Esophagus muscularis mucosa (tissue), 3 donors: Measurements from ENCODE around the gene POLA2.

Experiments
- EP300 ChIP-seq: sonication (generic); formaldehyde crosslinking; IDR thresholded peaks from one replicate; pipeline ENCODE4 v1.6.1; 2017; ENCODE audit warnings: antibody characterized with exemption
- TF ChIP-seq, protein P1 (sequence below), 3 experiments: fragments of 200-600 bp in 2 of 3; fragments of 450-650 bp in 1 of 3; sonication (generic) in 2 of 3; IDR thresholded peaks; one replicate each; pipeline ENCODE4 v1.5.1; 2017 to 2019; ENCODE audit warnings: antibody characterized with exemption in 3 of 3, mild to moderate bottlenecking in 2 of 3, moderate library complexity in 1 of 3

DNA sequence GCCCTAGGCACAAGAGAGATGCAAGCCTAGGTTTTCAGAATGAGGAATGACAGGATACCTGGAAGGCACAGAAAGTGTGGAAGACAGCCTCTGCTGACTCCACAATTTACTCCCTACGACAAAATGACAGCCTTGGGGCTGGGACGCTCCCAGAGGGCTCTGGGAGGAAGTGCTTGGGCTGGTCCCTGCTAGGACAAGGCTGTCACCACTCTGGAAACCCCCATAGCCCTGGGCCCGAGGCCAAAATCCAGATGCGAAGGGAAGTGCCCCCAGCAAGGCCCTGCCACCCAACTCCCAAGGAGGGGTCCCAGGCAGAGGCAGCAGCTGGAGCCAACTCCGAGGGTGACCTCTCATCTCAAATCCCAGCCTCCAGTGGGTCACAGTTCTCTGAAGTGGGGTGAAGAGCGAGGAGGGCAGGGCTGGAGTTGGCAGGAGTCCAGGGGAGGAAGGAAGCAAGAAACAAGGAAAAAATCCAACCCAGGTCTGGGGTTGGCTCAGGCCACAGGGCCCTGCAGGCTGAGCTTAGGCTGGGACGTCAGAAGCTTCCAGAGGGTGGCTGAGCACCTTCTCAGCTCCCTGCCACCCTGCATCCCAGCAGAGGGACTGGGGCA is 46.6 kb downstream of the POLA2 start:
- TF ChIP-seq, protein P1, sequence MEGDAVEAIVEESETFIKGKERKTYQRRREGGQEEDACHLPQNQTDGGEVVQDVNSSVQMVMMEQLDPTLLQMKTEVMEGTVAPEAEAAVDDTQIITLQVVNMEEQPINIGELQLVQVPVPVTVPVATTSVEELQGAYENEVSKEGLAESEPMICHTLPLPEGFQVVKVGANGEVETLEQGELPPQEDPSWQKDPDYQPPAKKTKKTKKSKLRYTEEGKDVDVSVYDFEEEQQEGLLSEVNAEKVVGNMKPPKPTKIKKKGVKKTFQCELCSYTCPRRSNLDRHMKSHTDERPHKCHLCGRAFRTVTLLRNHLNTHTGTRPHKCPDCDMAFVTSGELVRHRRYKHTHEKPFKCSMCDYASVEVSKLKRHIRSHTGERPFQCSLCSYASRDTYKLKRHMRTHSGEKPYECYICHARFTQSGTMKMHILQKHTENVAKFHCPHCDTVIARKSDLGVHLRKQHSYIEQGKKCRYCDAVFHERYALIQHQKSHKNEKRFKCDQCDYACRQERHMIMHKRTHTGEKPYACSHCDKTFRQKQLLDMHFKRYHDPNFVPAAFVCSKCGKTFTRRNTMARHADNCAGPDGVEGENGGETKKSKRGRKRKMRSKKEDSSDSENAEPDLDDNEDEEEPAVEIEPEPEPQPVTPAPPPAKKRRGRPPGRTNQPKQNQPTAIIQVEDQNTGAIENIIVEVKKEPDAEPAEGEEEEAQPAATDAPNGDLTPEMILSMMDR (IDR thresholded peaks at IDR 0.05) = no peak
- TF ChIP-seq EP300 = no peak
